Measurements from ENCODE around the gene TSEN54.

DNA sequence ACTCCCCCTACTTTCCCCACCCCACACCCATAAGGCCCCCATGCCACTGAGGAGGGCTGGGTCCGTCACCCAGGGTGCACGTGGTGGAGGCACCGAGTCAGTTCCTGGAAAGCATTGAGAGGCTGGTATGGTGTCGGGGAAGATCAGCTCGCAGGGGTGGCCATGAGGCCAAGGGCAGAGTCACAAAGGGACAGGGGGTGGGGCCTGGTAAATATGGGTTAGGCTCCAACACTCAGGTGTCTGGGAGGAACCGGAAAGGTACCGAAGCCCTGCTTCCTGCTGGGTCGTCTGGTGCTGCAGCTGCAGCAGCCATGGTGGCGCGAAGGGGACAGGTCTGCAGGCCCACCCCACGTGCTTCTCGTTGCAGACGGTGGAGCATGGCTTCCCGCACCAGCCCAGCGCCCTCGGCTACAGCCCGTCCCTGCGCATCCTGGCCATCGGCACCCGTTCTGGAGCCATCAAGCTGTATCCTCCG is 39.4 kb downstream of the TSEN54 start:
- TF ChIP-seq CTCF (conservative IDR thresholded peaks at IDR 0.05; ENCODE audit: low read length) = no peak
- TF ChIP-seq EZH2phosphoT487 (IDR thresholded peaks at IDR 0.05; ENCODE audit: borderline replicate concordance, low read depth, low read length) = no peak

Data from OCI-LY7 (cell line).